Liver (tissue), 9 donors: ENCODE results near the gene GNAT2. TPM values are rescaled to one million over a fixed set of nuclear protein-coding genes. Genes with fewer than 3 reads are reported as not detected.

Experiments used
- DNase-seq: peaks from one replicate; pipeline ENCODE4 v3.0.0-alpha.2; 2017; ENCODE audit warnings: low spot score
- H3K27ac ChIP-seq, 2 donors: one replicate each; pipeline ENCODE4 v1.7.0; 2013; ENCODE audit warnings: inconsistent platforms in 2 of 2, low read length in 2 of 2, control low read depth in 1 of 2, low read depth in 1 of 2, mild to moderate bottlenecking in 1 of 2
- H3K27me3 ChIP-seq, 4 donors: one replicate each; pipeline versions ENCODE4 v1.6.1 to v1.7.0; 2013; ENCODE audit warnings: low read length in 3 of 4, inconsistent platforms in 1 of 4, mild to moderate bottlenecking in 1 of 4, moderate library complexity in 1 of 4; ENCODE audit not compliant: control insufficient read depth in 4 of 4, insufficient read depth in 4 of 4
- H3K36me3 ChIP-seq, 4 donors: one replicate each; pipeline versions ENCODE4 v1.6.1 to v1.7.0; 2013; ENCODE audit warnings: low read length in 3 of 4, mild to moderate bottlenecking in 3 of 4, low read depth in 1 of 4, moderate library complexity in 1 of 4; ENCODE audit not compliant: control insufficient read depth in 4 of 4, insufficient read depth in 3 of 4
- H3K4me1 ChIP-seq, 4 donors: one replicate each; pipeline versions ENCODE4 v1.6.1 to v1.7.0; 2013; ENCODE audit warnings: low read length in 3 of 4, mild to moderate bottlenecking in 3 of 4, moderate library complexity in 1 of 4; ENCODE audit not compliant: control insufficient read depth in 4 of 4, insufficient read depth in 4 of 4
- H3K4me3 ChIP-seq, 3 donors: one replicate each; pipeline versions ENCODE4 v1.6.1 to v1.7.0; 2013; ENCODE audit warnings: low read length in 3 of 3, control low read depth in 1 of 3, low read depth in 1 of 3, mild to moderate bottlenecking in 1 of 3
- H3K9ac ChIP-seq, 2 donors: one replicate each; pipeline ENCODE4 v1.7.0; 2013; ENCODE audit warnings: low read length in 2 of 2, mild to moderate bottlenecking in 2 of 2, moderate library complexity in 2 of 2, control low read depth in 1 of 2, low read depth in 1 of 2
- H3K9me3 ChIP-seq, 4 donors: one replicate each; pipeline versions ENCODE4 v1.6.1 to v1.7.0; 2013; ENCODE audit warnings: low read length in 3 of 4; ENCODE audit not compliant: control insufficient read depth in 4 of 4
- EGR1 ChIP-seq, 2 donors: IDR thresholded peaks; 2 replicates each; pipeline ENCODE4 v1.6.1; 2016 to 2018; ENCODE audit warnings: antibody characterized with exemption in 2 of 2, low read depth in 2 of 2
- FOXA1 ChIP-seq: IDR thresholded peaks from 2 replicates; pipeline ENCODE4 v1.6.1; 2016; ENCODE audit warnings: antibody characterized with exemption
- FOXA2 ChIP-seq: IDR thresholded peaks from 2 replicates; pipeline ENCODE4 v1.6.1; 2016; ENCODE audit warnings: antibody characterized with exemption
- GABPA ChIP-seq, 2 donors: IDR thresholded peaks in 1 of 2; conservative IDR thresholded peaks in 1 of 2; 2 replicates each; pipeline ENCODE4 v1.6.1; 2016; ENCODE audit warnings: antibody characterized with exemption in 2 of 2, mild to moderate bottlenecking in 1 of 2, moderate library complexity in 1 of 2
- HNF4A ChIP-seq, 2 donors: conservative IDR thresholded peaks; 2 replicates each; pipeline ENCODE4 v1.6.1; 2016; ENCODE audit warnings: antibody characterized with exemption in 2 of 2, mild to moderate bottlenecking in 2 of 2
- HNF4G ChIP-seq: IDR thresholded peaks from 2 replicates; pipeline ENCODE4 v1.6.1; 2016; ENCODE audit warnings: antibody characterized with exemption
- JUND ChIP-seq, 2 donors: IDR thresholded peaks; 2 replicates each; pipeline ENCODE4 v1.6.1; 2016; ENCODE audit warnings: antibody characterized with exemption in 2 of 2
- NR2F2 ChIP-seq: IDR thresholded peaks from 2 replicates; pipeline ENCODE4 v1.6.1; 2016; ENCODE audit warnings: antibody characterized with exemption
- RAD21 ChIP-seq, 2 donors: IDR thresholded peaks; 2 replicates each; pipeline ENCODE4 v1.6.1; 2016; ENCODE audit warnings: antibody characterized with exemption in 2 of 2, mild to moderate bottlenecking in 2 of 2
- RXRA ChIP-seq, 2 donors: IDR thresholded peaks; 2 replicates each; pipeline ENCODE4 v1.6.1; 2017 to 2018; ENCODE audit warnings: antibody characterized with exemption in 2 of 2, mild to moderate bottlenecking in 1 of 2
- SP1 ChIP-seq: IDR thresholded peaks from 2 replicates; pipeline ENCODE4 v1.6.1; 2018; ENCODE audit warnings: antibody characterized with exemption, mild to moderate bottlenecking
- TAF1 ChIP-seq: conservative IDR thresholded peaks from 2 replicates; pipeline ENCODE4 v1.6.1; 2016; ENCODE audit warnings: antibody characterized with exemption, mild to moderate bottlenecking
- YY1 ChIP-seq: IDR thresholded peaks from 2 replicates; pipeline ENCODE4 v1.6.1; 2016; ENCODE audit warnings: antibody characterized with exemption, mild to moderate bottlenecking
- WGBS: extraction: QIAGEN DNeasy Blood & Tissue Kit; methylation state at CpG from one replicate; pipeline ENCODE4 v1.1.7; 2013; 5-methylcytosine and 5-hydroxymethylcytosine counted together
- polyA plus RNA-seq, 2 donors: library from polyadenylated mRNA; stranded (reverse) in 1 of 2; unstranded in 1 of 2; fragments of 200-250 nt in 1 of 2; fragments of >200 nt in 1 of 2; fragmentation: Nextera tagmentation in 1 of 2; extraction: Ambion mirVana in 1 of 2; gene quantifications; one replicate each; pipeline versions ENCODE4 v1.2.1 to v1.2.3, GENCODE V29; 2013 to 2015
- total RNA-seq, 2 donors: library from RNA; depleted of rRNA; stranded (reverse); fragments of >200 nt; gene quantifications; one replicate each; pipeline ENCODE4 v1.2.3, GENCODE V29; 2014
- TF ChIP-seq, protein P1 (sequence below): IDR thresholded peaks from 2 replicates; pipeline ENCODE4 v1.6.1; 2016; ENCODE audit warnings: antibody characterized with exemption
- TF ChIP-seq, protein P2 (sequence below): IDR thresholded peaks from 2 replicates; pipeline ENCODE4 v1.6.1; 2016; ENCODE audit warnings: antibody characterized with exemption, mild to moderate bottlenecking
- TF ChIP-seq, protein P3 (sequence below): fragments of 150-350 bp; IDR thresholded peaks from 2 replicates; pipeline ENCODE4 v1.5.1; 2017; ENCODE audit warnings: improper control_type of control experiment, low read depth, low read length; ENCODE audit not compliant: missing input control
- TF ChIP-seq, protein P4 (sequence below): IDR thresholded peaks from 2 replicates; pipeline ENCODE4 v1.6.1; 2016; ENCODE audit warnings: antibody characterized with exemption
- TF ChIP-seq, protein P5 (sequence below): IDR thresholded peaks from 2 replicates; pipeline ENCODE4 v1.6.1; 2016; ENCODE audit warnings: antibody characterized with exemption
- donor health status: healthy.
- donor health status: healthy.
- donor health status: healthy.
- donor health status: healthy.
- donor health status: healthy.

Gene GNAT2
- total and polyA plus RNA-seq, 4 donors: 0.09 to 0.17 (median 0.17) TPM; not detected in 1

DNA sequence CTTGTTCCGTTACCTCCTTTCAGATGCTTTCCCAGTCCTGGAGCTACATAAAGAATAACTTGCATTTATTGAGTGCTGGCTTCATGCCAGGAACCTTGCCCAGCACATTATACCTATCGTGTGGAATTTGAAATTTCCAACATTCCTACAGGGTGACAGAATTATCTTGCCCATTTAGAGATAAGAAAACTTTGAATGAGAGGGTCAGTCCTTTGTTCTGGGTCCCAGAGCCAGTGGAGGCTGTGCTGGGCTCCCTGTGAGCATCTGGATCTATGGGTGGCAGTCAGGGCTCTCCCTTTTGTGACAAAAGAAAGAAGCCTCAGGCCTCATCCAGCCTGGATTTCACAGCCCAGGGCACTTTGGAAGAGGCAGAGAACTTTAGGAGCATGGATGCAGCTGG lies 39.7 kb upstream of the GNAT2 start:
- WGBS: 60% methylated on average over 2 of the region's 2 CpGs
- TF ChIP-seq HNF4G (no peak), FOXA2 (no peak), EGR1 (IDR thresholded peaks at IDR 0.05; ENCODE audit: low read depth in 2 of 2) (no peak), GABPA (IDR thresholded peaks at IDR 0.05 in 1 of 2, conservative IDR thresholded peaks at IDR 0.05 in 1 of 2) (no peak), RXRA (IDR thresholded peaks at IDR 0.05) (no peak), SP1 (no peak), JUND (IDR thresholded peaks at IDR 0.05) (no peak), NR2F2 (no peak), YY1 (no peak), FOXA1 (no peak), RAD21 (IDR thresholded peaks at IDR 0.05) (no peak), TAF1 (no peak), HNF4A (conservative IDR thresholded peaks at IDR 0.05) (no peak)
- TF ChIP-seq, protein P1, sequence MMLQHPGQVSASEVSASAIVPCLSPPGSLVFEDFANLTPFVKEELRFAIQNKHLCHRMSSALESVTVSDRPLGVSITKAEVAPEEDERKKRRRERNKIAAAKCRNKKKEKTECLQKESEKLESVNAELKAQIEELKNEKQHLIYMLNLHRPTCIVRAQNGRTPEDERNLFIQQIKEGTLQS: no peak
- TF ChIP-seq, protein P2, sequence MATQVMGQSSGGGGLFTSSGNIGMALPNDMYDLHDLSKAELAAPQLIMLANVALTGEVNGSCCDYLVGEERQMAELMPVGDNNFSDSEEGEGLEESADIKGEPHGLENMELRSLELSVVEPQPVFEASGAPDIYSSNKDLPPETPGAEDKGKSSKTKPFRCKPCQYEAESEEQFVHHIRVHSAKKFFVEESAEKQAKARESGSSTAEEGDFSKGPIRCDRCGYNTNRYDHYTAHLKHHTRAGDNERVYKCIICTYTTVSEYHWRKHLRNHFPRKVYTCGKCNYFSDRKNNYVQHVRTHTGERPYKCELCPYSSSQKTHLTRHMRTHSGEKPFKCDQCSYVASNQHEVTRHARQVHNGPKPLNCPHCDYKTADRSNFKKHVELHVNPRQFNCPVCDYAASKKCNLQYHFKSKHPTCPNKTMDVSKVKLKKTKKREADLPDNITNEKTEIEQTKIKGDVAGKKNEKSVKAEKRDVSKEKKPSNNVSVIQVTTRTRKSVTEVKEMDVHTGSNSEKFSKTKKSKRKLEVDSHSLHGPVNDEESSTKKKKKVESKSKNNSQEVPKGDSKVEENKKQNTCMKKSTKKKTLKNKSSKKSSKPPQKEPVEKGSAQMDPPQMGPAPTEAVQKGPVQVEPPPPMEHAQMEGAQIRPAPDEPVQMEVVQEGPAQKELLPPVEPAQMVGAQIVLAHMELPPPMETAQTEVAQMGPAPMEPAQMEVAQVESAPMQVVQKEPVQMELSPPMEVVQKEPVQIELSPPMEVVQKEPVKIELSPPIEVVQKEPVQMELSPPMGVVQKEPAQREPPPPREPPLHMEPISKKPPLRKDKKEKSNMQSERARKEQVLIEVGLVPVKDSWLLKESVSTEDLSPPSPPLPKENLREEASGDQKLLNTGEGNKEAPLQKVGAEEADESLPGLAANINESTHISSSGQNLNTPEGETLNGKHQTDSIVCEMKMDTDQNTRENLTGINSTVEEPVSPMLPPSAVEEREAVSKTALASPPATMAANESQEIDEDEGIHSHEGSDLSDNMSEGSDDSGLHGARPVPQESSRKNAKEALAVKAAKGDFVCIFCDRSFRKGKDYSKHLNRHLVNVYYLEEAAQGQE: no peak
- TF ChIP-seq, protein P3, sequence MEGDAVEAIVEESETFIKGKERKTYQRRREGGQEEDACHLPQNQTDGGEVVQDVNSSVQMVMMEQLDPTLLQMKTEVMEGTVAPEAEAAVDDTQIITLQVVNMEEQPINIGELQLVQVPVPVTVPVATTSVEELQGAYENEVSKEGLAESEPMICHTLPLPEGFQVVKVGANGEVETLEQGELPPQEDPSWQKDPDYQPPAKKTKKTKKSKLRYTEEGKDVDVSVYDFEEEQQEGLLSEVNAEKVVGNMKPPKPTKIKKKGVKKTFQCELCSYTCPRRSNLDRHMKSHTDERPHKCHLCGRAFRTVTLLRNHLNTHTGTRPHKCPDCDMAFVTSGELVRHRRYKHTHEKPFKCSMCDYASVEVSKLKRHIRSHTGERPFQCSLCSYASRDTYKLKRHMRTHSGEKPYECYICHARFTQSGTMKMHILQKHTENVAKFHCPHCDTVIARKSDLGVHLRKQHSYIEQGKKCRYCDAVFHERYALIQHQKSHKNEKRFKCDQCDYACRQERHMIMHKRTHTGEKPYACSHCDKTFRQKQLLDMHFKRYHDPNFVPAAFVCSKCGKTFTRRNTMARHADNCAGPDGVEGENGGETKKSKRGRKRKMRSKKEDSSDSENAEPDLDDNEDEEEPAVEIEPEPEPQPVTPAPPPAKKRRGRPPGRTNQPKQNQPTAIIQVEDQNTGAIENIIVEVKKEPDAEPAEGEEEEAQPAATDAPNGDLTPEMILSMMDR: no peak
- TF ChIP-seq, protein P4, sequence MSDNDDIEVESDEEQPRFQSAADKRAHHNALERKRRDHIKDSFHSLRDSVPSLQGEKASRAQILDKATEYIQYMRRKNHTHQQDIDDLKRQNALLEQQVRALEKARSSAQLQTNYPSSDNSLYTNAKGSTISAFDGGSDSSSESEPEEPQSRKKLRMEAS: no peak
- TF ChIP-seq, protein P5, sequence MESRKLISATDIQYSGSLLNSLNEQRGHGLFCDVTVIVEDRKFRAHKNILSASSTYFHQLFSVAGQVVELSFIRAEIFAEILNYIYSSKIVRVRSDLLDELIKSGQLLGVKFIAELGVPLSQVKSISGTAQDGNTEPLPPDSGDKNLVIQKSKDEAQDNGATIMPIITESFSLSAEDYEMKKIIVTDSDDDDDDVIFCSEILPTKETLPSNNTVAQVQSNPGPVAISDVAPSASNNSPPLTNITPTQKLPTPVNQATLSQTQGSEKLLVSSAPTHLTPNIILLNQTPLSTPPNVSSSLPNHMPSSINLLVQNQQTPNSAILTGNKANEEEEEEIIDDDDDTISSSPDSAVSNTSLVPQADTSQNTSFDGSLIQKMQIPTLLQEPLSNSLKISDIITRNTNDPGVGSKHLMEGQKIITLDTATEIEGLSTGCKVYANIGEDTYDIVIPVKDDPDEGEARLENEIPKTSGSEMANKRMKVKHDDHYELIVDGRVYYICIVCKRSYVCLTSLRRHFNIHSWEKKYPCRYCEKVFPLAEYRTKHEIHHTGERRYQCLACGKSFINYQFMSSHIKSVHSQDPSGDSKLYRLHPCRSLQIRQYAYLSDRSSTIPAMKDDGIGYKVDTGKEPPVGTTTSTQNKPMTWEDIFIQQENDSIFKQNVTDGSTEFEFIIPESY: no peak
- no peak overlapping the region for H3K9ac ChIP-seq
- H3K4me3 ChIP-seq: no peak overlapping the region
- H3K27me3 ChIP-seq: no peaks in the 10 kb centered on the region
- H3K36me3 ChIP-seq: peaks cover 0 to 24% (median 8%) of the 10 kb centered on the region in 4 donors
- no peak overlapping the region for H3K27ac ChIP-seq
- DNase-seq: no peak
- no peaks in the 10 kb centered on the region for H3K9me3 ChIP-seq
- H3K4me1 ChIP-seq: peaks cover 6 to 21% (median 13%) of the 10 kb centered on the region in 4 donors
